ENCODE results near the gene ISM2. TPM values are rescaled to one million over a fixed set of nuclear protein-coding genes. Genes with fewer than 3 reads are reported as not detected.
A peak's percentile ranks its signal among the peaks of the same experiment; 100 is the strongest.

ISM2 gene
- total and polyA plus RNA-seq, 10 of the 15 experiments (the other 5 are each of a cell fraction or from before 2014, with no cell fraction given), result 0.03 TPM; not detected in 9

- CTCF ChIA-PET, result interaction anchor here (0.9 to 9.3 kb wide), 5 partner anchors 9 to 74 kb away, joined by 3 to 40 read pairs (median 3); no protein-coding TSS in a partner anchor
- no TSS peak for BruUV-seq (replicated peaks)
- FAIRE-seq (peak; percentile 70), DNase-seq (ENCODE audit: low read depth, low spot score) (peak; percentile 30), ATAC-seq (peak; percentile 99)
- no peaks in the 10 kb centered on the region for H3K36me3 ChIP-seq (ENCODE audit: control insufficient read depth in 2 of 2, insufficient read depth in 2 of 2, low read length in 1 of 2)
- intact Hi-C loops (cut with micrococcal nuclease; ENCODE audit: unreplicated experiment) (no loop called here), in situ Hi-C loops (cut with MboI) (no loop called here)
- no peak overlapping the region for H2AFZ ChIP-seq (ENCODE audit: control insufficient read depth, low read depth, low read length)
- H4K20me1 ChIP-seq (ENCODE audit: control insufficient read depth, insufficient read depth), result no peaks in the 10 kb centered on the region
- no peak overlapping the region for H3K27ac ChIP-seq (ENCODE audit: control insufficient read depth, insufficient read depth)
- peaks cover 8% of the 10 kb centered on the region for H3K4me1 ChIP-seq (ENCODE audit: control insufficient read depth, insufficient read depth, low read length)
- no peak overlapping the region for H3K4me3 ChIP-seq
- WGBS (ENCODE audit: insufficient coverage, insufficient replicate concordance, low lambda C conversion rate, missing lambda C conversion rate), result 6% methylated on average over 1 of the region's 1 CpG
- RAD21 ChIA-PET (ENCODE audit: unreplicated experiment), result interaction anchor here (2.0 kb wide), 1 partner anchor 20 kb away, joined by 12 read pairs; the partner anchor contains the start of gene AHSA1
- H3K4me2 ChIP-seq (ENCODE audit: control insufficient read depth, insufficient read depth), result no peak overlapping the region; the same call in 1 of the 2 replicates
- POLR2A ChIA-PET, result no interaction called here
- no peaks in the 10 kb centered on the region for H3K79me2 ChIP-seq (ENCODE audit: control insufficient read depth, insufficient read depth, low read length)
- H3K9ac ChIP-seq (ENCODE audit: control insufficient read depth, insufficient read depth, low read length), result no peak overlapping the region
- no peaks in the 10 kb centered on the region; a peak in 1 of 4 replicates for H3K27me3 ChIP-seq (replicated peaks in 1 of 2; ENCODE audit: control insufficient read depth in 2 of 2, insufficient read depth in 2 of 2, low read length in 1 of 2)
- H3K9me3 ChIP-seq (replicated peaks; ENCODE audit: control insufficient read depth, insufficient read depth, low read length), result no peaks in the 10 kb centered on the region
- SMC1A ChIA-PET (ENCODE audit: uncharacterized antibody, unreplicated experiment), result interaction anchor here (0.6 to 1.4 kb wide), 4 partner anchors 19 to 81 kb away, joined by 3 to 5 read pairs (median 4); no protein-coding TSS in a partner anchor
- TF ChIP-seq CBX5 (IDR thresholded peaks at IDR 0.05; ENCODE audit: low read depth), result 0 out of 2 replicates have a peak, but pooled peaks have one; percentile 32
- peak; percentile 26; the same call in 1 of the 2 replicates for TF ChIP-seq BACH1 (IDR thresholded peaks at IDR 0.05; ENCODE audit: borderline replicate concordance)
- TF ChIP-seq MYB (IDR thresholded peaks at IDR 0.05; ENCODE audit: borderline replicate concordance, low read depth, low read length), result no peak
- TF ChIP-seq SUPT20H (IDR thresholded peaks at IDR 0.05; ENCODE audit: borderline replicate concordance, control insufficient read depth, low read depth, low read length), result no peak
- 0 out of 2 replicates have a peak, but pooled peaks have one; percentile 33 for TF ChIP-seq RB1 (IDR thresholded peaks at IDR 0.05; ENCODE audit: borderline replicate concordance)
- TF ChIP-seq SPI1 (IDR thresholded peaks at IDR 0.05; ENCODE audit: borderline replicate concordance, insufficient read depth, low read depth, low read length), result peak; percentile 97
- TF ChIP-seq REST (IDR thresholded peaks at IDR 0.05; ENCODE audit: low read depth, low read length), result no peak
- no peak for TF ChIP-seq ELK1 (IDR thresholded peaks at IDR 0.05; ENCODE audit: low read depth, low read length)
- TF ChIP-seq BHLHE40 (IDR thresholded peaks at IDR 0.05; ENCODE audit: borderline replicate concordance in 1 of 2, low read depth in 2 of 2, low read length in 1 of 2), result 0 out of 4 replicates have a peak, but pooled peaks of 1 of the 2 experiments have one; percentile 14
- no peak for TF ChIP-seq RAD51 (IDR thresholded peaks at IDR 0.05)
- no peak for TF ChIP-seq SREBF1 (IDR thresholded peaks at IDR 0.05; ENCODE audit: low read length)
- TF ChIP-seq RUNX3 (IDR thresholded peaks at IDR 0.05; ENCODE audit: low read length), result peak; percentile 79
- no peak for TF ChIP-seq RAD21 (IDR thresholded peaks at IDR 0.05; ENCODE audit: insufficient read depth, low read depth, low read length)
- TF ChIP-seq NKRF (conservative IDR thresholded peaks at IDR 0.05), result no peak
- TF ChIP-seq IRF4 (IDR thresholded peaks at IDR 0.05; ENCODE audit: low read depth, low read length), result peak; percentile 84; the same call in 1 of the 2 replicates
- TF ChIP-seq EED (IDR thresholded peaks at IDR 0.05; ENCODE audit: low read depth), result no peak
- TF ChIP-seq USF2 (IDR thresholded peaks at IDR 0.05; ENCODE audit: borderline replicate concordance, low read depth, low read length), result peak; percentile 25; the same call in 1 of the 2 replicates
Observed at GRCh38 chr14:77478796-77479195, 19.8 kb downstream of the ISM2 start.
